HG02642 (cell line): ENCODE measurements around the gene ANKRD11.
"Not testable (repeated sequence)": the region's sequence is repeated elsewhere in the genome, so short reads cannot be mapped to it uniquely, and the experiment has no call there.

Source experiments
- ATAC-seq: cut with Tn5 transposase; IDR thresholded peaks from one replicate; pipeline ENCODE4 v1.9.1; 2021; ENCODE audit warnings: mild to moderate bottlenecking; ENCODE audit not compliant: unreplicated experiment, poor library complexity

Gene ANKRD11

GRCh38 chr16:89435059-89435458 is 55.3 kb downstream of the ANKRD11 start:
- not testable (repeated sequence) for ATAC-seq

GRCh38 chr16:89434490-89434889 is 55.9 kb downstream of the ANKRD11 start:
- ATAC-seq = no peak

GRCh38 chr16:89433363-89433984 is 56.9 kb downstream of the ANKRD11 start:
- not testable (repeated sequence) for ATAC-seq

GRCh38 chr16:89431630-89432029 is 58.7 kb downstream of the ANKRD11 start:
- ATAC-seq = no peak

GRCh38 chr16:89431158-89431584 is 59.2 kb downstream of the ANKRD11 start:
- ATAC-seq = no peak

GRCh38 chr16:89430436-89431157 is 59.8 kb downstream of the ANKRD11 start:
- no peak for ATAC-seq

- not testable (repeated sequence) for ATAC-seq
These were observed 61.8 kb downstream of the ANKRD11 start for GRCh38 chr16:89428605-89429004.

- ATAC-seq = no peak
These were observed 63.4 kb downstream of the ANKRD11 start for GRCh38 chr16:89426736-89427530.

GRCh38 chr16:89425523-89425922 is 64.8 kb downstream of the ANKRD11 start:
- no peak for ATAC-seq

- no peak for ATAC-seq
These were observed 66.6 kb downstream of the ANKRD11 start for GRCh38 chr16:89423681-89424260.

- peak; percentile 70 for ATAC-seq
These were observed 67.3 kb downstream of the ANKRD11 start for GRCh38 chr16:89422905-89423630.

- ATAC-seq = peak; percentile 66
These were observed 67.8 kb downstream of the ANKRD11 start for GRCh38 chr16:89422527-89422904.

- not testable (repeated sequence) for ATAC-seq
These were observed 69.1 kb downstream of the ANKRD11 start for GRCh38 chr16:89421300-89421699.

- no peak for ATAC-seq
These were observed 70.2 kb downstream of the ANKRD11 start for GRCh38 chr16:89420204-89420603.

GRCh38 chr16:89418352-89418751 is 72.0 kb downstream of the ANKRD11 start:
- no peak for ATAC-seq

- ATAC-seq = no peak
These were observed 73.0 kb downstream of the ANKRD11 start for GRCh38 chr16:89417352-89417751.

GRCh38 chr16:89413811-89414585 is 76.4 kb downstream of the ANKRD11 start:
- ATAC-seq = no peak

GRCh38 chr16:89412811-89413210 is 77.5 kb downstream of the ANKRD11 start:
- ATAC-seq = no peak

- ATAC-seq = no peak
These were observed 79.0 kb downstream of the ANKRD11 start for GRCh38 chr16:89411335-89411850.
